ENCODE results near the gene SNHG17.

GRCh38 chr20:38402816-38403215 lies 32.3 kb downstream of the SNHG17 start:
- TF ChIP-seq CTCF (IDR thresholded peaks at IDR 0.05 in 8 of 11, conservative IDR thresholded peaks at IDR 0.05 in 3 of 11) (no peak), POLR2AphosphoS5 (IDR thresholded peaks at IDR 0.05) (no peak), POLR2A (IDR thresholded peaks at IDR 0.05) (no peak)
